Neural progenitor cell (in vitro differentiated cells): Measurements from ENCODE around the gene TOMM6.

ENCODE experiments used
- EZH2 ChIP-seq: fragments of 200-600 bp; sonication (generic); IDR thresholded peaks from 2 replicates; pipeline ENCODE4 v1.6.1; 2017; ENCODE audit warnings: antibody characterized with exemption, mild to moderate bottlenecking, moderate library complexity
- TF ChIP-seq, protein P1 (sequence below): fragments of 200-600 bp; sonication (generic); IDR thresholded peaks from 2 replicates; pipeline ENCODE4 v1.5.1; 2017; ENCODE audit warnings: antibody characterized with exemption, mild to moderate bottlenecking

DNA sequence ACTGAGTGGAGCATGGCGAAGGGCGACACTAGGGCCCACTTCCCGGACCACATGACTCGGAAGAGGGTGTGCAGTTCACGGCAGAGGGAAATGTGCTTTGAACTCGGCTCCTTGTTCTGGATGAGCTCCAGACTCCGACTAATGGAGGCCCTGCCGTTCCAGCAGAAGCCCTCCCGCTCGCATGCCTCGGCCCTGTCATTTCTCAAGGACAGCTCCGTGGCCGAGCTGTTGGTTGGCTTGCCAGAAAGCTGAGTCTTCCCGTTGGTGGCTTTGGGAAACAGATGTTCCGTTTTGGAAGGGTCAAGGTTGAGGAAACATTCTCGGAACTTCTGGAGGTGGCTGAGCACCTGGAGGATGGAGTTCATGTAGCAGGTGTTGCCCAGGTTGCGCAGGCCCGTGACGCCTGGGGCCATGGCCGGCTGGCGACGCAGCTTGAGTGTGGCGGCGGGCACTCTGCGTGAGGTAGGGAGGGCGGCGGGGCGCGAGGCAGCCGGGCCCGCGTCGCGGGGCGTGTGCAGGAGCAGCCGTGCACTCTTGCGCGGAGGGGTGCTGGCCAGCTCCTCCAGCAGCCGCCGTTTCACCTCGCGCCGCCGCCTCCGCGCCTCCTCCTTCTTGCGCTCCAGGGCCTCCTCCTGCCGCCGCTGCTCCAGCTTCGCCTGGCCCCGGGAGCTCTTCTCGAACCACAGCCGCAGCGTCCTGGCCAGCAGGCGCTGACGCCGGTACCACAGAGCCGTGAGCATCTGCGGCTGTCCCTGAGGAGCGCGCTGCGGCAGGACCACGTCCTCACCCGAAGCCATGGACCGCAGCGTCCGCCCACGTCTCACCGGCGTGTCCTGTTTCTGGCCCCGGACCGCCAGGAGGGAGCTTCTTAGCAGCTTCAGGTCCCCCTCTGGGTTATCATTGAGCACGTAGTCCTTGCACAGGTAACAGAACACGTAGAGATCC lies 18.6 kb downstream of the TOMM6 start:
- no peak for TF ChIP-seq EZH2
- TF ChIP-seq, protein P1, sequence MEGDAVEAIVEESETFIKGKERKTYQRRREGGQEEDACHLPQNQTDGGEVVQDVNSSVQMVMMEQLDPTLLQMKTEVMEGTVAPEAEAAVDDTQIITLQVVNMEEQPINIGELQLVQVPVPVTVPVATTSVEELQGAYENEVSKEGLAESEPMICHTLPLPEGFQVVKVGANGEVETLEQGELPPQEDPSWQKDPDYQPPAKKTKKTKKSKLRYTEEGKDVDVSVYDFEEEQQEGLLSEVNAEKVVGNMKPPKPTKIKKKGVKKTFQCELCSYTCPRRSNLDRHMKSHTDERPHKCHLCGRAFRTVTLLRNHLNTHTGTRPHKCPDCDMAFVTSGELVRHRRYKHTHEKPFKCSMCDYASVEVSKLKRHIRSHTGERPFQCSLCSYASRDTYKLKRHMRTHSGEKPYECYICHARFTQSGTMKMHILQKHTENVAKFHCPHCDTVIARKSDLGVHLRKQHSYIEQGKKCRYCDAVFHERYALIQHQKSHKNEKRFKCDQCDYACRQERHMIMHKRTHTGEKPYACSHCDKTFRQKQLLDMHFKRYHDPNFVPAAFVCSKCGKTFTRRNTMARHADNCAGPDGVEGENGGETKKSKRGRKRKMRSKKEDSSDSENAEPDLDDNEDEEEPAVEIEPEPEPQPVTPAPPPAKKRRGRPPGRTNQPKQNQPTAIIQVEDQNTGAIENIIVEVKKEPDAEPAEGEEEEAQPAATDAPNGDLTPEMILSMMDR, result no peak
